LNCaP clone FGC (cell line): Measurements from ENCODE around the gene KRTAP4-8.
"Not testable (repeated sequence)": the region's sequence is repeated elsewhere in the genome, so short reads cannot be mapped to it uniquely, and the experiment has no call there.

Experiments
- DNase-seq: peaks from one replicate; pipeline ENCODE4 v3.0.0-alpha.2; 2011; ENCODE audit warnings: low read depth
- H3K4me3 ChIP-seq: 2 replicates; pipeline ENCODE4 v1.5.1; 2011; ENCODE audit warnings: mild to moderate bottlenecking, low read depth, low read length, control low read depth
- TF ChIP-seq, protein P1 (sequence below): IDR thresholded peaks from 2 replicates; pipeline ENCODE4 v1.5.1; 2012; ENCODE audit warnings: mild to moderate bottlenecking; ENCODE audit not compliant: control insufficient read depth, insufficient read depth; ENCODE audit errors: extremely low read depth

KRTAP4-8 gene

GRCh38 chr17:41098042-41098441 is at the start of gene KRTAP4-8:
KRTAP4-8 (minus strand) TSS chr17:41098142; CDS start chr17:41098084, 58 bp downstream.
- TF ChIP-seq, protein P1, sequence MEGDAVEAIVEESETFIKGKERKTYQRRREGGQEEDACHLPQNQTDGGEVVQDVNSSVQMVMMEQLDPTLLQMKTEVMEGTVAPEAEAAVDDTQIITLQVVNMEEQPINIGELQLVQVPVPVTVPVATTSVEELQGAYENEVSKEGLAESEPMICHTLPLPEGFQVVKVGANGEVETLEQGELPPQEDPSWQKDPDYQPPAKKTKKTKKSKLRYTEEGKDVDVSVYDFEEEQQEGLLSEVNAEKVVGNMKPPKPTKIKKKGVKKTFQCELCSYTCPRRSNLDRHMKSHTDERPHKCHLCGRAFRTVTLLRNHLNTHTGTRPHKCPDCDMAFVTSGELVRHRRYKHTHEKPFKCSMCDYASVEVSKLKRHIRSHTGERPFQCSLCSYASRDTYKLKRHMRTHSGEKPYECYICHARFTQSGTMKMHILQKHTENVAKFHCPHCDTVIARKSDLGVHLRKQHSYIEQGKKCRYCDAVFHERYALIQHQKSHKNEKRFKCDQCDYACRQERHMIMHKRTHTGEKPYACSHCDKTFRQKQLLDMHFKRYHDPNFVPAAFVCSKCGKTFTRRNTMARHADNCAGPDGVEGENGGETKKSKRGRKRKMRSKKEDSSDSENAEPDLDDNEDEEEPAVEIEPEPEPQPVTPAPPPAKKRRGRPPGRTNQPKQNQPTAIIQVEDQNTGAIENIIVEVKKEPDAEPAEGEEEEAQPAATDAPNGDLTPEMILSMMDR, result no peak
- DNase-seq, result no peak
- H3K4me3 ChIP-seq, result no peak within 1 kb of the TSS

GRCh38 chr17:41145261-41145660 is 47.3 kb upstream of the KRTAP4-8 start:
- TF ChIP-seq, protein P1, result no peak
- no peak overlapping the region for H3K4me3 ChIP-seq
- DNase-seq, result no peak

GRCh38 chr17:41144846-41145245 is 46.9 kb upstream of the KRTAP4-8 start:
- H3K4me3 ChIP-seq, result no peak overlapping the region
- TF ChIP-seq, protein P1, result no peak

DNA sequence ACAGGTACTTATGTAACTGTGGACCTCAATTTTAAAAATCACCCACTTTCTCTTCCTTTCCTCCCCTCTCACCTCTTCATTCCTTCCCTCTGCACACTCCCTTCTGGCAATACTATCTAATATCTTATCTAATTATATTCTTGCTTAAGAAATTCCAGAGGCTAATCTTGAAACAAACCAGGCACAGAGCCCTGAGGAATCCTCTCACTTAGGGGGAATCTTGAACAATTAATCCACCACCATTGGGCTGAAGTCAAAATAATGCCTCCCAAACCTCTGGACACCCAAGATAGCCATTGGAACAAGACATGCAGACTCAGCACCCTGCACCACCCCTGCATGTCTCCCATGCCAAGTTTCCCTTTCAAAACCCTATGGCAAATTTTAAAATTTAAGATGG is 43.4 kb upstream of the KRTAP4-8 start:
- TF ChIP-seq, protein P1, result no peak
- H3K4me3 ChIP-seq, result no peak overlapping the region
- no peak for DNase-seq

More at GRCh38 chr17:41144846-41145245, 46.9 kb upstream of the KRTAP4-8 start:
- no peak for DNase-seq

- no peak for DNase-seq
- TF ChIP-seq, protein P1, result no peak
Measured at GRCh38 chr17:41140360-41141131, 42.6 kb upstream of the KRTAP4-8 start, which contains the start of gene KRTAP4-6. KRTAP4-6 (minus strand) TSS chr17:41140544; CDS start chr17:41140487, 57 bp downstream.

GRCh38 chr17:41139865-41140264 is 41.9 kb upstream of the KRTAP4-8 start:
- H3K4me3 ChIP-seq, DNase-seq: not testable (repeated sequence)

More at GRCh38 chr17:41140360-41141131, 42.6 kb upstream of the KRTAP4-8 start, which contains the start of gene KRTAP4-6:
- H3K4me3 ChIP-seq, result no peak within 1 kb of the TSS

DNA sequence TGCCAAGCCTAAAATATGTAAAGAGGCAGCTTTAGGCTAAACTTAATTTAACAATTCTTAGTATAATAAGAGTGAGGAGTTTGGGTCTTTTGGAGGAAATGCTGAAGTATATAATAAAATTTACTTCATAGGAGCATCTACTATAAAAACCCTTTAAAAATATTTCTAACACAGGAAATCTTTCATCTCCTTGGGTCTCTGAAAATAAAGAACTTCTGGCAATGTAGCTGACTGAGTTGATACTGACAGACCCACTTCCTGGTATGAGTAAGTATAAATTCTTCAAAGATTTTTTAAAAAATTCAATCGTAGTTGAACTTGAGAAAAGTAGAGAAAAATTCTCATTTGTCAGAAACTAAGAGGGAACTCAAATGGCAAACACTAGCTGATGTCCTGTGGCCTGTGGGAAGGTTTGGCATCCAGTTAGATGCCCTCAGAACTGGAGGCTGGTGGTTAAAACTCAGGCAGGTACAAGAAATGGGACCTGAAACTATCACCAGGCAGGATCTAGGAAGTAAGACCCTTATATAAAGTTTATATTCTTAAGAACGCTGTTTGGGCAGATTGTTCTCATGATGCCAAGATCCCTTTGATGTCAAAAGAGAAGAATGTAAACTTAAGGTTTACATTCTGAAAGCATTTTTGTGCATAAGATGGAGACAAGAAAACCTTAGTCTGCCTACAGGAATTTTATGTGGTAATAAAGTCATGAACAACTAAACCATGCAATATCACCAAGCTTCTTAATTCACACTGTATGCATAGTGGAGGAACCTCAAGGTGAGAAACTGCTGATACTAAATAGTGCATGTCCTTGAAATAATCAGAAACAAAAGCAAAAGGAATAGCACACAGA is 36.2 kb upstream of the KRTAP4-8 start:
- no peak for DNase-seq
- no peak overlapping the region for H3K4me3 ChIP-seq
- TF ChIP-seq, protein P1, result no peak
